ENCODE results near the gene U2AF1L4. TPM values are rescaled to one million over a fixed set of nuclear protein-coding genes. Genes with fewer than 3 reads are reported as not detected.

Gene U2AF1L4
- total RNA-seq, 1 donor from 2014 or later: 44.9 TPM

DNA sequence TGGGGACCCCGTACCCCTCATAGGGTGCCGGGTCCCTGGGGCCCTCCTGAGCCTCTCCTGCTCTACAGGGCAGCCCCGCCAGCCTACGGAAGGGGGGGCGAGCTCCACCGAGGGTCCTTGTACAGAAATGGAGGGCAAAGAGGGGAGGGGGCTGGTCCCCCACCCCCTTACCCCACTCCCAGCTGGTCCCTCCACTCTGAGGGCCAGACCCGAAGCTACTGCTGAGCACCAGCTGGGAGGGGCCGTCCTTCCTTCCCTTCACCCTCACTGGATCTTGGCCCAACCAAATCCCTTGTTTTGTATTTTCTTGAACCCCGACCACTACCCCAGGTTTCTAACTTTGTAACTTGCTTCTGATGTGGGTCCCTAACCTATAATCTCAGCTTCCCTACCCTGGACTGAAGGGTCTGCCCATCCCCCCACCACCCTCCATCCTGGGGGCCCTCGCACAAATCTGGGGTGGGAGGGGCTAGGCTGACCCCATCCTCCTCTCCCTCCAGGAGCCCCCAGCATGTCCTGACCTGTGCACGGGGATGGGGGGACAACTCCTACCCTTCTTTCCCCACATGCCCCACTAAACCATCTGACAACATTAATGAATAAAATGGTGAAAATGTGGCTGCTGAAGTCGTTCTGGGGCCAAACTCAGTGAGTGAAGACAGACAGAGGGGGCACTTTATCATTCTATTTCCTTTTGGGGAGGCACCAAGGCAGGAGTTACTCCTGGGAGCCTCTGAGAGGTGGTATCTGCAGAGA is 43.2 kb upstream of the U2AF1L4 start:
- Mint-ChIP-seq H3K27me3 (ENCODE audit: unreplicated experiment) (no peaks in the 10 kb centered on the region), H3K27ac (ENCODE audit: unreplicated experiment) (no peak overlapping the region), H3K4me1 (ENCODE audit: unreplicated experiment) (no peaks in the 10 kb centered on the region), H3K4me3 (ENCODE audit: unreplicated experiment) (no peak overlapping the region), H3K36me3 (ENCODE audit: unreplicated experiment) (peaks cover 2% of the 10 kb centered on the region), H3K9me3 (ENCODE audit: unreplicated experiment) (no peaks in the 10 kb centered on the region)
- DNase-seq (ENCODE audit: extremely low spot score, unreplicated experiment): no peak
- TF ChIP-seq CTCF (IDR thresholded peaks at IDR 0.05): no peak

- DNase-seq (ENCODE audit: extremely low spot score, unreplicated experiment): no peak
- no peaks in the 10 kb centered on the region for H3K9me3 Mint-ChIP-seq (ENCODE audit: unreplicated experiment)
- H3K4me3 Mint-ChIP-seq (ENCODE audit: unreplicated experiment): no peak overlapping the region
- H3K36me3 Mint-ChIP-seq (ENCODE audit: unreplicated experiment): peaks cover 4% of the 10 kb centered on the region
- H3K27me3 Mint-ChIP-seq (ENCODE audit: unreplicated experiment): no peaks in the 10 kb centered on the region
- no peak overlapping the region for H3K27ac Mint-ChIP-seq (ENCODE audit: unreplicated experiment)
- TF ChIP-seq CTCF (IDR thresholded peaks at IDR 0.05): no peak
- H3K4me1 Mint-ChIP-seq (ENCODE audit: unreplicated experiment): no peaks in the 10 kb centered on the region
Observed at GRCh38 chr19:35787227-35787799, 42.1 kb upstream of the U2AF1L4 start.

DNA sequence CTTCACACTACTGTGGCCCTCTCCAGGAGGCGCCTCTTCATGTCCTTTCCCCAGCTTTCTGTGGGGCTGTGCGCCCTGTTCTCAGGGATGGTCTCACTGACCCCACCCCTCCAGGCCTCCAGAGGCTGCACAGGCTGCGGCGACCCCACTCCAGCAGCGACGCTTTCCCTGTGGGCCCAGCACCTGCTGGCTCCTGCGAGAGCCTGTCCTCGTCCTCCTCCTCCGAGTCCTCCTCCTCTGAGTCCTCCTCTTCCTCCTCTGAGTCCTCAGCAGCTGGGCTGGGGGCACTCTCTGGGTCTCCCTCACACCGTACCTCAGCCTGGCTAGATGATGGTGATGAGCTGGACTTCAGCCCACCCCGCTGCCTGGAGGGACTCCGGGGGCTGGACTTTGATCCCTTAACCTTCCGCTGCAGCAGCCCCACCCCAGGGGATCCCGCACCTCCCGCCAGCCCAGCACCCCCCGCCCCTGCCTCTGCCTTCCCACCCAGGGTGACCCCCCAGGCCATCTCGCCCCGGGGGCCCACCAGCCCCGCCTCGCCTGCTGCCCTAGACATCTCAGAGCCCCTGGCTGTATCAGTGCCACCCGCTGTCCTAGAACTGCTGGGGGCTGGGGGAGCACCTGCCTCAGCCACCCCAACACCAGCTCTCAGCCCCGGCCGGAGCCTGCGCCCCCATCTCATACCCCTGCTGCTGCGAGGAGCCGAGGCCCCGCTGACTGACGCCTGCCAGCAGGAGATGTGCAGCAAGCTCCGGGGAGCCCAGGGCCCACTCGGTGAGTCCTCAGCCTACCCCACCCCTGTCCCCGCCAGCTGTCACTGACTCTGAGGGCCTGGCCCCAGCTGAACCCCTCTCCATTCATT is 41.3 kb upstream of the U2AF1L4 start:
- no peak overlapping the region for H3K4me3 Mint-ChIP-seq (ENCODE audit: unreplicated experiment)
- TF ChIP-seq CTCF (IDR thresholded peaks at IDR 0.05): no peak
- no peaks in the 10 kb centered on the region for H3K9me3 Mint-ChIP-seq (ENCODE audit: unreplicated experiment)
- no peaks in the 10 kb centered on the region for H3K27me3 Mint-ChIP-seq (ENCODE audit: unreplicated experiment)
- no peaks in the 10 kb centered on the region for H3K4me1 Mint-ChIP-seq (ENCODE audit: unreplicated experiment)
- peaks cover 6% of the 10 kb centered on the region for H3K36me3 Mint-ChIP-seq (ENCODE audit: unreplicated experiment)
- no peak overlapping the region for H3K27ac Mint-ChIP-seq (ENCODE audit: unreplicated experiment)
- DNase-seq (ENCODE audit: extremely low spot score, unreplicated experiment): no peak

GRCh38 chr19:35785339-35785627 is 40.1 kb upstream of the U2AF1L4 start:
- no peak for DNase-seq (ENCODE audit: extremely low spot score, unreplicated experiment)
- Mint-ChIP-seq H3K4me1 (ENCODE audit: unreplicated experiment) (no peaks in the 10 kb centered on the region), H3K36me3 (ENCODE audit: unreplicated experiment) (peaks cover 10% of the 10 kb centered on the region), H3K9me3 (ENCODE audit: unreplicated experiment) (no peaks in the 10 kb centered on the region), H3K27ac (ENCODE audit: unreplicated experiment) (no peak overlapping the region), H3K4me3 (ENCODE audit: unreplicated experiment) (no peak overlapping the region), H3K27me3 (ENCODE audit: unreplicated experiment) (no peaks in the 10 kb centered on the region)
- TF ChIP-seq CTCF (IDR thresholded peaks at IDR 0.05): no peak

Measured in osteocyte (in vitro differentiated cells).